ENCODE measurements around the gene TANGO2.

GRCh38 chr22:20032407-20032991 lies 11.6 kb downstream of the TANGO2 start:
- no peak for TF ChIP-seq EZH2 (IDR thresholded peaks at IDR 0.05; ENCODE audit: insufficient read depth, poor library complexity, severe bottlenecking)
- no peak for TF ChIP-seq EZH2phosphoT487 (IDR thresholded peaks at IDR 0.05; ENCODE audit: insufficient read depth, low read depth)

Measured in GM23248 (cell line).